ENCODE data around the gene NDUFAF3.

The NDUFAF3 gene

GRCh38 chr3:49019941-49020329 is 2.0 kb upstream of the NDUFAF3 start:
- no peak for DNase-seq

GRCh38 chr3:49020330-49021212 is 1.4 kb upstream of the NDUFAF3 start:
- DNase-seq = peak; percentile 57

GRCh38 chr3:49021213-49021812 is 608 bp upstream of the NDUFAF3 start:
- peak; percentile 97 for DNase-seq

GRCh38 chr3:49022688-49023171 is 809 bp downstream of the NDUFAF3 start:
- DNase-seq = peak; percentile 26

GRCh38 chr3:49023775-49024174 is 1.9 kb downstream of the NDUFAF3 start:
- DNase-seq = no peak

- DNase-seq = no peak
Measured at GRCh38 chr3:49024449-49024848, 2.5 kb downstream of the NDUFAF3 start.

- DNase-seq = no peak
Measured at GRCh38 chr3:49025005-49025792, 3.3 kb downstream of the NDUFAF3 start.

- no peak for DNase-seq
Measured at GRCh38 chr3:49025793-49026520, 4.0 kb downstream of the NDUFAF3 start.

- no peak for DNase-seq
Measured at GRCh38 chr3:49026536-49026935, 4.6 kb downstream of the NDUFAF3 start.

GRCh38 chr3:49027634-49028033 is 5.7 kb downstream of the NDUFAF3 start:
- DNase-seq = no peak

GRCh38 chr3:49028298-49028672 is 6.4 kb downstream of the NDUFAF3 start:
- DNase-seq = no peak

- peak; percentile 84 for DNase-seq
Measured at GRCh38 chr3:49028673-49029562, 7.0 kb downstream of the NDUFAF3 start, which contains the start of gene IMPDH2. IMPDH2 (minus strand) TSS chr3:49029398; CDS start chr3:49029350, 48 bp downstream.

- no peak for DNase-seq
Measured at GRCh38 chr3:49029563-49029884, 7.6 kb downstream of the NDUFAF3 start.

GRCh38 chr3:49030321-49030720 is 8.4 kb downstream of the NDUFAF3 start:
- DNase-seq = no peak

- no peak for DNase-seq
Measured at GRCh38 chr3:49032646-49033304, 10.9 kb downstream of the NDUFAF3 start.

GRCh38 chr3:49034650-49035049 is 12.7 kb downstream of the NDUFAF3 start:
- DNase-seq = no peak

- no peak for DNase-seq
Measured at GRCh38 chr3:49035281-49035680, 13.4 kb downstream of the NDUFAF3 start.

- no peak for DNase-seq
Measured at GRCh38 chr3:49053543-49053942, 31.6 kb downstream of the NDUFAF3 start.

- DNase-seq = no peak
Measured at GRCh38 chr3:49054344-49054862, 32.5 kb downstream of the NDUFAF3 start.

GRCh38 chr3:49057268-49057667 is 35.3 kb downstream of the NDUFAF3 start:
- no peak for DNase-seq

GRCh38 chr3:49058011-49058410 is 36.1 kb downstream of the NDUFAF3 start:
- DNase-seq = no peak

Measured in NCI-H146 (cell line).